ENCODE data around the gene PIGV. TPM values are rescaled to one million over a fixed set of nuclear protein-coding genes. Genes with fewer than 3 reads are reported as not detected.

The PIGV gene
- total RNA-seq, 1 experiment from 2014 or later, result 7.5 TPM

- Histone ChIP-seq H3K4ac (ENCODE audit: low read depth, low read length) (no peak overlapping the region), H3K27ac (ENCODE audit: insufficient read length, low read depth, low read length) (no peak overlapping the region), H3K79me2 (ENCODE audit: insufficient read depth, low read length) (no peaks in the 10 kb centered on the region), H2BK5ac (ENCODE audit: insufficient read length, low read length) (no peak overlapping the region), H4K8ac (replicated peaks; ENCODE audit: insufficient read length, low read depth, low read length) (no peak overlapping the region), H2BK20ac (ENCODE audit: low read depth, low read length, poor library complexity, severe bottlenecking) (no peak overlapping the region), H3T11ph (ENCODE audit: low read length) (no peak overlapping the region), H3K23ac (ENCODE audit: insufficient read length, low read depth, low read length) (no peak overlapping the region), H3K27me3 (ENCODE audit: insufficient read depth, low read length) (no peaks in the 10 kb centered on the region), H4K20me1 (ENCODE audit: control insufficient read depth, insufficient read depth, insufficient read length) (no peaks in the 10 kb centered on the region), H2BK12ac (ENCODE audit: insufficient read length, low read depth, low read length) (no peak overlapping the region), H3K9me3 (ENCODE audit: control insufficient read depth, low read depth, low read length) (no peaks in the 10 kb centered on the region), H3K79me1 (ENCODE audit: insufficient read depth, low read depth, low read length, poor library complexity, severe bottlenecking) (no peaks in the 10 kb centered on the region), H4K5ac (ENCODE audit: insufficient read length, low read depth, low read length) (no peak overlapping the region), H3K23me2 (ENCODE audit: insufficient read length, low read depth, low read length, poor library complexity, severe bottlenecking) (no peaks in the 10 kb centered on the region), H3K56ac (ENCODE audit: insufficient read length, low read depth, low read length) (no peak overlapping the region), H3K4me1 (ENCODE audit: insufficient read depth, low read length) (no peaks in the 10 kb centered on the region), H4K91ac (ENCODE audit: insufficient read length, low read depth, low read length) (no peak overlapping the region), H2AK5ac (ENCODE audit: insufficient read length, low read length) (no peak overlapping the region), H3K18ac (ENCODE audit: insufficient read length, low read depth, low read length) (no peak overlapping the region), H3K14ac (ENCODE audit: insufficient read depth, low read length) (no peak overlapping the region), H3K4me2 (ENCODE audit: insufficient read depth, insufficient read length, low read length) (no peak overlapping the region), H2BK120ac (ENCODE audit: low read depth, low read length, poor library complexity, severe bottlenecking) (no peak overlapping the region), H2BK15ac (ENCODE audit: low read depth, low read length) (no peak overlapping the region), H2AFZ (ENCODE audit: low read length) (no peak overlapping the region), H3K9ac (ENCODE audit: extremely low read depth, insufficient read length, low read length) (no peak overlapping the region)
- Mint-ChIP-seq H3K27ac (no peak overlapping the region), H3K27me3 (ENCODE audit: low read depth) (no peaks in the 10 kb centered on the region), H3K36me3 (ENCODE audit: insufficient read depth in 1 of 3, low read depth in 3 of 3) (peaks cover 9 to 22% (median 19%) of the 10 kb centered on the region in 3 experiments), H3K9me3 (no peaks in the 10 kb centered on the region), H3K4me1 (peaks cover 5 to 7% of the 10 kb centered on the region in 2 experiments), H3K4me3 (no peak overlapping the region)
- TF ChIP-seq CTCF (conservative IDR thresholded peaks at IDR 0.05), result no peak
- no peak for DNase-seq
- WGBS (ENCODE audit: extremely low coverage, insufficient read length, low lambda C conversion rate), result no CpG with 5 or more reads among the region's 5 CpGs
These were observed 6.6 kb downstream of the PIGV start for GRCh38 chr1:26794391-26794790.
